ENCODE measurements around the gene ETV6. TPM values are rescaled to one million over a fixed set of nuclear protein-coding genes. Genes with fewer than 3 reads are reported as not detected.
"Not testable (repeated sequence)": the region's sequence is repeated elsewhere in the genome, so short reads cannot be mapped to it uniquely, and the experiment has no call there.

Gene ETV6
- total RNA-seq, 2 donors from 2014 or later: 45.9 to 49.0 TPM

DNA sequence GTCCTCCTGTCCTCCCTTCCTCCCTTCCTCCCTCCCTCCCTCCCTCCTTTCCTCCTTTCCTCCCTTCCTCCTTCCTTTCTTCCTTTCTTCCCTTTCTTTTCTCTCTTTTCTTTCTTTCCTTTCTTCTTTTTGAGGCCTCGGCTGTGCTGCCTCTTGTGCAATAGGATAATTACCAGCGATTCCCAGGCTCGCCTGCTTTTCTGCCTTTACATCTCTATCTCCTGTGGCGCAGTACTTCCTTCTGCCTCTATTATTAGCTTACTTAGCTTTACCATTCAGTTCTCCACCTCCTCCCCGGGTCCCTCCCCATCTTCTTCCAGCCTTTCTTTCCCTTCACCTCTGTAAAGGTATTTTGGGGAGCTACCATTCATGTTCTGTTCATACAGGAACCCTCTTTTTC is 19.9 kb downstream of the ETV6 start:
- no peak overlapping the region for H3K4me3 Mint-ChIP-seq
- H3K27ac Mint-ChIP-seq: no peak overlapping the region
- H3K27me3 Mint-ChIP-seq: no peaks in the 10 kb centered on the region
- peaks cover 40% of the 10 kb centered on the region for H3K4me1 Mint-ChIP-seq
- no peak for ATAC-seq (replicated peaks)
- no peaks in the 10 kb centered on the region for H3K9me3 Mint-ChIP-seq
- H3K36me3 Mint-ChIP-seq (ENCODE audit: low read depth): peaks cover 21% of the 10 kb centered on the region

DNA sequence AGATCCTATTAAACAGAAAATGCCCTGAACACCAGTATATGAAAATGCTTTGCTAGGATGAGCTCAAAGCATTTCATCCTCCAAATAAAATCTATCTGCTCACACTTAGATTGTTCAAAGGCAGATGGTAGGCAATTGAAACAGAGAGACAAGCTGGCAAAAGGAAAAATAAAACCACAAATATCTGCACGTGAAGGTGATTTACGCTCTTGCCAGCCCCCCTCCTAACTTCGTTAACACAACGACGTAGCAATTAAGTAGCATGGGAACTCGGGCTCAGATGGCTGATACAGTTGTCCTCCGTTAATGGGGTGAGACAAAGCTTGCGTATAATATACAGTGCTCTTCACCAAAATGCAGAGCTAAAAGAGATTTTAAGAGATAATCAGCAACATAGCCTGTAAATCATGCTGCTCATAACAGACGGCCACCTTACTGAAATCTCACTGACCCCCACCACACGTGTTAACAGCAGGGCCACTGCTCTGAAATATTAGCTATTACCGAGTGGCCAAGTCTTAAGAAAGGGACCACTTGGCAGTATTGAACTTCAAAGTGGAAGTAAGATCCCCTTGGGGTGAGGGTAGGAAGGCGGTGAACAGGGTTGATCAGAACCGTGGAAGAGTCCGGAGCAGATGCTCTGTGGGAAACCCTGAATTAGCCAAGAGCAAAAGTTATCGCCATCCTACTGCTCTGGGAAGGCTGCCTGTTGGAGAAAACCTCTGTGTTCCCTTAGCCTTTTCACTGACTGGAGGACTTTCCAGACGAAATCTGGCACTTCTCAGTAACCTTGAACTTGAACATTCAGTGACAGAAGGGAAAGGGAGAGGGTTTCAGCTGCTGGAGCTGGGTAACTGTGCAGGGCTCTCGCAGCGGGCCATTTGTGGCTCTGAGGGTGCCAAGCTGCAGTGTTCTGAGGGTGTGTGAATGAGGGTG is 23.1 kb downstream of the ETV6 start:
- no peak for ATAC-seq (replicated peaks)
- Mint-ChIP-seq H3K27me3 (no peaks in the 10 kb centered on the region), H3K4me1 (peaks cover 40% of the 10 kb centered on the region), H3K27ac (peak overlapping the region; percentile 31), H3K4me3 (no peak overlapping the region), H3K9me3 (no peaks in the 10 kb centered on the region), H3K36me3 (ENCODE audit: low read depth) (peaks cover 12% of the 10 kb centered on the region)

DNA sequence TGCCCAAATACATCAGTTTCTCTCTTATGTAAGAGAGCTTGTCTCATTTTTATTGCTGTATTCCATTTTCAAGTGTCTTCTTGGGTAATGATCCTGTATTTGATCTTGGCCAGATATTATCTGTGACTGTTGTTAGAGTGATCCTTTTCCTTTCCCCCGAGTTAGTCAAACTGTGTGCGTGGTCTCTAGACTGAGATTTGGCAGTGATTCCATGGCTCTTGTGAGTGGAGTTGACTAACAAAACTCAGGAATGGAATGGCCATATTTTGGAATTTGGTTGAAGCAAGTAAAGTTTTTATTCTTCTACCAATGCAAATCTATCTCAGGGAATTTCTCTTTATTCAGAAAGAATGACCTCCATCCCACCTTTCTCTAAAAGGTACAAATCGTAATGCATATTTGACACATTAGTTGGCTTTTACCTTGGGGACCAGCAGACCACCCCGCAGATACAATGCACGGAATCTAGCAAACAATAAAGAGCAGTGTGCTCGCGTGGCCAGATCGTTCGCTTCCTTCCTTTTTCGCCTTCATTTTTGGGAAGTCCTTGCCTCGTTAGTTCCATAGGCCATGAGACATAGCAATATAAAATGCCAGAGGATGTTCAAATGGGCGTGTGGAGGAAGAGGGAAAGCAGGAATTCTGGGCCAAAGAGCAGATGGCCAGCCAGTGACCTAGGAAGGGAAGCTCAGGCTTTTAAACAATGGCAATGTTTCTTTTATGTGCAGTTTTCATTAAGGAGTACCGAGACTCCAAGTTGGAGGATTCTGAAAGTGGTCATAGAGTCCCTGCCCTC is 24.4 kb downstream of the ETV6 start:
- H3K36me3 Mint-ChIP-seq (ENCODE audit: low read depth): peaks cover 12% of the 10 kb centered on the region

DNA sequence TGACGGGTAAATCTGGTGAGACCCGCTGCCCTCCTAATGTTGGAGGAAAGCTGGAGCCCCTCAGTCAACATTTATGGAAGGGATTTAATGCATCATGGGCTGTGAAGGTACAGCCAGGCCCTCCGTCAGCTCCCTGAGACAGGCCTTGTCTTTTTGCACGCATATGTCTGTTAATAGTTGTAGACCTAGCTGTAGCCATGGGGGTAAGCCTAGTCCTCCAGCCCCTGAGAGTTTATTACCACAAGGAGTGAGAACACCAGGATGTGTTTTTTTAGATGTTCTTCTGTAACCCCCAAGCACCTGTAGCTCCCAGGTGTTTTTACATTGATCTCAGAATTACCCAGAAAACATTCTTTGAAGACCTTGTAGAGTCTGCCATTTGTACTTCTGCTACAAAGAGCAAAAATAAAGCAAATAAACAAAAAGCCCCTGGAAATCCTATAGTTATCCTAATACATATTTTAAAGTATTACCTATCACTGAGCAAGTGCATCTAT is 25.5 kb downstream of the ETV6 start:
- Mint-ChIP-seq H3K9me3 (no peaks in the 10 kb centered on the region), H3K4me3 (no peak overlapping the region), H3K36me3 (ENCODE audit: low read depth) (peaks cover 6% of the 10 kb centered on the region), H3K27me3 (no peaks in the 10 kb centered on the region), H3K27ac (peak overlapping the region; percentile 66), H3K4me1 (peaks cover 29% of the 10 kb centered on the region)
- no peak for ATAC-seq (replicated peaks)

More for the DNA sequence above, 24.4 kb downstream of the ETV6 start:
- Mint-ChIP-seq H3K27me3 (no peaks in the 10 kb centered on the region), H3K4me1 (peaks cover 36% of the 10 kb centered on the region), H3K9me3 (no peaks in the 10 kb centered on the region), H3K27ac (no peak overlapping the region), H3K4me3 (no peak overlapping the region)
- ATAC-seq (replicated peaks): no peak

DNA sequence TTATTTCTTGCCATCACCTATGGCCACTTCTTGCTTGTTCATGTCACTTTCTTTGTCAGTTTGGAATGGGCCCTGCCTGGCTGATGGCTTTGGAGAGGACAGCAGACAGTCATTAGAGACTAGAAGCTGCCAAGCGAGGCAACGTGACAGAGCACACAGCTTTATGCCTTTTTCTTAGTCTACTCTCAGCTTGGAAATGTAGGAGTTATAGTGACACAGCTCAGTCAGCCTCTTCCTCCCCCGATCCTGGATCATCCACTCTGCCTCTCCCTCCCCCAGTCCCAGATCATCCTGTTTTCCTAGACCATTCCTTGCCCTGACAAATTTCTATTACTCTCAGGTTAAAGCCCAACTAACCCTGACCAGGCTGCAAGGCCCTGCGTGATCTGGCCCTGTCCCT is 26.6 kb downstream of the ETV6 start:
- Mint-ChIP-seq H3K27ac (peak overlapping the region; percentile 66), H3K27me3 (no peaks in the 10 kb centered on the region), H3K36me3 (ENCODE audit: low read depth) (peaks cover 6% of the 10 kb centered on the region), H3K9me3 (no peaks in the 10 kb centered on the region), H3K4me1 (peaks cover 35% of the 10 kb centered on the region), H3K4me3 (no peak overlapping the region)
- no peak for ATAC-seq (replicated peaks)

DNA sequence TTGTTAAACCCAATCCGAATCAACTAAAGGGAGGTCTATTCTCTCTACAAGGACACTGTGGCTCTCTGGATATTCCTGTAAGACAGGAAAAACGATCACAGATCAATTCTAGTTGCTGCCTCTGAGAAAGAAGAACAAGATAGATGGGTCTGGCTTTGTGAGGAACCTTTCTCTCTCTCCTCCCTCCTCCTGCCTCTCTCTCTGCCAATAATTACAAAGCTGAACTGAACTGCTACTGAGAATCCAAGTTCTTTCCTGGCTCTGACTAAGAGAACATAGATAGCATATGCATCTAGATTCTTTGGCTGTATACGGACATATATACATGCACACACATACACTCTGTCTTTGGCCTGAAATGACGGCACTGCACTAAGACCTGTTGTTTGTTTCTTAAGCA is 27.6 kb downstream of the ETV6 start:
- peaks cover 12% of the 10 kb centered on the region for H3K36me3 Mint-ChIP-seq (ENCODE audit: low read depth)
- no peak for ATAC-seq (replicated peaks)
- no peaks in the 10 kb centered on the region for H3K27me3 Mint-ChIP-seq
- no peaks in the 10 kb centered on the region for H3K9me3 Mint-ChIP-seq
- H3K27ac Mint-ChIP-seq: no peak overlapping the region
- H3K4me1 Mint-ChIP-seq: peaks cover 40% of the 10 kb centered on the region
- H3K4me3 Mint-ChIP-seq: no peak overlapping the region

DNA sequence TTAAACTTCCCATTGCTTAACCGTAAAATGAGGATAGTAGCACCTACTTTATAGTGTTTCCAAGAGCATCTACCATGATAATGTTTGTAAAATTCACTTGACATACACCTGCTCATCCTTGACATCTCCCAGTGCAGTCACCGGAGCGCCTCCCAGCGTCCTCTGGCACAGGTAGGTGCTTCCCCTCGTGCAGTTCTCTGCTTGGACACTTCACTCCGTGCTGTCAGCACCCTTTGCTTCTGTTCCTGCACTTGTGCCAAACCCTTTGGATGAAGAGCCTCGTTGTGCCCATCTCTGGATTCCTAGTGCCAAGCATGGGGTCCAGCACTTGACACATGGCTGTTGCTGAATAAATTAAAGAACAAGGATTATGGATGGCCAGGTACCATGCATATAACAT is 28.3 kb downstream of the ETV6 start:
- Mint-ChIP-seq H3K4me3 (no peak overlapping the region), H3K9me3 (no peaks in the 10 kb centered on the region), H3K4me1 (peaks cover 42% of the 10 kb centered on the region)

DNA sequence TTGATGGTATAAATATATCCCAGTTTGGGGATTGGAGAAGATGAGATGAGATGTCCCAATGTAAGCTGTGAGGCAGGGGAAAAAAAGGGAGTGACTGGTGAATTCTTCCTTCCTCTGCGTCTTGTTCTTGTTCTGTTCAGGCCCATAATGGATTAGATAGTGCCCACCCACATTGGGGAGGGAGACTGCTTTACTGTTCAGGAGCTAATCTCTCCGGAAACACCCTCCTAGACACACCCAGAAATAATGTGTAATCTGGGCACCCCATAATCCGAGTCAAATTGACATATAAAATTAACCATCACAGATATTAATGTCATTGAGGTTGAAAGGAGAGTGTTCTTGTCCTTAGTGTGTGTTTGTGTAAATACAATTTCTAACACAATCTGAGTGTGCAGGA is 29.3 kb downstream of the ETV6 start:
- Mint-ChIP-seq H3K27me3 (no peaks in the 10 kb centered on the region), H3K4me3 (no peak overlapping the region), H3K36me3 (ENCODE audit: low read depth) (peaks cover 13% of the 10 kb centered on the region), H3K9me3 (no peaks in the 10 kb centered on the region), H3K4me1 (peaks cover 36% of the 10 kb centered on the region), H3K27ac (no peak overlapping the region)
- ATAC-seq (replicated peaks): no peak

More for the DNA sequence above, 28.3 kb downstream of the ETV6 start:
- peaks cover 13% of the 10 kb centered on the region for H3K36me3 Mint-ChIP-seq (ENCODE audit: low read depth)
- no peak overlapping the region for H3K27ac Mint-ChIP-seq
- no peaks in the 10 kb centered on the region for H3K27me3 Mint-ChIP-seq
- no peak for ATAC-seq (replicated peaks)

DNA sequence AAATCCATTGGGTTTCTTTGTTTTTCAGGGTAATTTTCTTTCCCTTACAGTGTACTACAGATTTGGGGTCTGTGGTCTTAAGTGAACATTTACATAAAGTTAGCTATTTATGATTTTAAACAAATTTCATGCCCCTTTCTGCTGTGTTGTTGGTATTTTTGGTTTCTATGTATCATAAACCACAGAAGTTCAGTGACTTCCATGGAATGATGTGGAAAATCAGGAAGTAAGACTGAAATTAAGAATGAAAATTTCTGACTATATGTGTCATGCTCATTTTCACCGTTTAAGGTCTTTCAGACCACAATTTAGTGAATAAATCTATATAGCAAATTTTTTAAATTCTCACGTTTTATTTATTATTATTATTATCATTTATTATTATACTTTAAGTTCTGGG is 31.7 kb downstream of the ETV6 start:
- peaks cover 43% of the 10 kb centered on the region for H3K4me1 Mint-ChIP-seq
- no peaks in the 10 kb centered on the region for H3K9me3 Mint-ChIP-seq
- H3K36me3 Mint-ChIP-seq (ENCODE audit: low read depth): peaks cover 30% of the 10 kb centered on the region
- no peak overlapping the region for H3K27ac Mint-ChIP-seq
- H3K27me3 Mint-ChIP-seq: no peaks in the 10 kb centered on the region
- no peak for ATAC-seq (replicated peaks)
- no peak overlapping the region for H3K4me3 Mint-ChIP-seq

DNA sequence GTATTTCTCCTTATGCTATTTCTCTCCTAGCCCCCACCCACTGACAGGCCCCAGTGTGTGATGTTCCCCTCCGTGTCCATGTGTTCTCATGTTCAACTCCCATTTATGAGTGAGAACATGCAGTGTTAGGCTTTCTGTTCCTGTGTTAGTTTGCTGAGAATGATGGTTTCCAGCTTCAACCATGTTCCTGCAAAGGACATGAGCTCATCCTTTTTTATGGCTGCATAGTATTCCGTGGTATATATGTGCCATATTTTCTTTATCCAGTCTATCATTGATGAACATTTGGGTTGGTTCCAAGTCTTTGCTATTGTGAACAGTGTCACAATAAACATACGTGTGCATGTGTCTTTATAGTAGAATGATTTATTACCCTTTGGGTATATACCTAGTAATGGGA is 32.2 kb downstream of the ETV6 start:
- H3K9me3 Mint-ChIP-seq: not testable (repeated sequence)

DNA sequence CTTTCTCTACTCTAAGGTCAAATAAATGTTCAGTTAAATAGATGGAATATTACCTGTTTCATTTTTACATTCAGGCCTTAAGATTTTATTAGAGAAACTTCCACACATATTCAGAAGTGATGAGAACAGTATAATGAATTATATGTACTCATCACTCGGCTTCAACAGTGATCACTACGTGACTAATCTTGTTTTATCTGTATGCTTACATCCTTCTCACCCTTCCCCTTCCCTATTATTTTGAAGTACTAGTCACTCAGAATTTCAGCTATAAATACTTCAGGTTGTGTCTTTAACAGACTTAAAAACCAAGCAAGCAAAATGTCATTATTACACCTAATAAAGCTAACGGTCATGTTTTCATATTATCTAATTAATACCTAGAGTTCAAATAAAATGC is 34.9 kb downstream of the ETV6 start:
- Mint-ChIP-seq H3K4me1 (peaks cover 41% of the 10 kb centered on the region), H3K36me3 (ENCODE audit: low read depth) (peaks cover 25% of the 10 kb centered on the region), H3K9me3 (no peaks in the 10 kb centered on the region), H3K27ac (no peak overlapping the region), H3K4me3 (no peak overlapping the region), H3K27me3 (no peaks in the 10 kb centered on the region)
- no peak for ATAC-seq (replicated peaks)

More for the DNA sequence above, 32.2 kb downstream of the ETV6 start:
- H3K4me1 Mint-ChIP-seq: peaks cover 39% of the 10 kb centered on the region
- not testable (repeated sequence) for H3K4me3 Mint-ChIP-seq; ATAC-seq (replicated peaks); H3K27ac Mint-ChIP-seq; H3K27me3 Mint-ChIP-seq
- H3K36me3 Mint-ChIP-seq (ENCODE audit: low read depth): peaks cover 32% of the 10 kb centered on the region

DNA sequence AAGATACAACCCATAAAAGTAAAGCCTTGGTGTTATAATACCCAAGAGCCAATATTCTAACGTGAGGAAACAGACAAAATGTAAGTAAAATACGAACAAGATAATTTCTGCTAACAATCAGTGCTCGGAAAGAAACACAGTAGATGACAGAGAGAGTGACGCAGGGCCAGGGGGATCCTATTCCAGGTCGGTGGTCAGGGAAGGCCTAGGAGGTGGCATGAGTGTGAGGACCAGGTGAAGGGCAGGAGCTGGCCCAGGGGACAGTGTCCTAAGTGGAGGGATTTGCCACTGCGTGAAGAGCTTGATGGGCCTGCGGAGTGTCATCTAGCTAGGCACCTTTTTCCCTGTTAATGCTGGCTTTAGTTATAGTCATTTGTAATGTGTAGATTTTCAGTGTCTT is 35.3 kb downstream of the ETV6 start:
- Mint-ChIP-seq H3K4me1 (peaks cover 42% of the 10 kb centered on the region), H3K9me3 (no peaks in the 10 kb centered on the region), H3K36me3 (ENCODE audit: low read depth) (peaks cover 25% of the 10 kb centered on the region), H3K27ac (no peak overlapping the region), H3K27me3 (no peaks in the 10 kb centered on the region), H3K4me3 (no peak overlapping the region)
- no peak for ATAC-seq (replicated peaks)

DNA sequence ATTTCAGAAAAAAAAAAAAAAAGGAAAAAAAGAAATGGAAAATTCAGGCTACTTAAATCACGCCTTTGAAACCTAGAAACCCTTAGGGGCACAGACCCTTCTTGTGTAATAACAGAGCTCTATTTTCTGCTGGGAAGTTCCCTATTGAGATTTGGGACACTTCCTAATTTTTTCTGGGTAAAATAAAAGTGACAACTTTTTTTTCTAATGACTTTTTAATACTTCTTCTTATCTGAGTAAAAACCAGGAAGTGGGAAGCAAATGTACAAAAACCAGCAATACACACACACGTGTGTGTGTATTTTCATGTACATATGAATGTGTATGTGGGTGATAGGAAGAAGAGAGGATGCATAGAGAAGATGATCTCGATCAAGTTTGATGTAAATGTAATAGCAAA is 35.8 kb downstream of the ETV6 start:
- ATAC-seq (replicated peaks): no peak
- Mint-ChIP-seq H3K27me3 (no peaks in the 10 kb centered on the region), H3K36me3 (ENCODE audit: low read depth) (peaks cover 25% of the 10 kb centered on the region), H3K9me3 (no peaks in the 10 kb centered on the region), H3K4me3 (no peak overlapping the region), H3K4me1 (peaks cover 46% of the 10 kb centered on the region), H3K27ac (peak overlapping the region; percentile 30)

DNA sequence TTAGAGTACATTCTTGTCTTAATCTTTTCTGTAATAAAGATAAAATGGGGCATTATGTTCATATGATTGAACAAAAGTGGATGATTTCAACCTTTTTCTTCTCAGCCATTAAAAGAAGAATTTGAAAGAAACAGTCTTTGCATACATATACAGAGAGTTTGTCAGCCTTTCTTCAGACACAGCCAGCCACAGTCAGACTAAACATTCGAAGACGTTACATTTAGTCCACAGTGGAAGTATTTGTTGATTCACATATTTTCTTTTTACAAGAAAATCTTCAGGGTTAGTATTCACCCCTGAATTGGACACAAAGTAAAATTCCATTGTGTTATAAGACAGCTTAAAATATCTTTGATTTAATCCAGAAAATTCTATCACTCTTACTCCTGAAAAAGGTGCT is 36.2 kb downstream of the ETV6 start:
- peak overlapping the region; percentile 30 for H3K27ac Mint-ChIP-seq

More for the DNA sequence above, 36.2 kb downstream of the ETV6 start:
- Mint-ChIP-seq H3K4me1 (peaks cover 43% of the 10 kb centered on the region), H3K4me3 (no peak overlapping the region), H3K9me3 (no peaks in the 10 kb centered on the region), H3K27me3 (no peaks in the 10 kb centered on the region), H3K36me3 (ENCODE audit: low read depth) (peaks cover 25% of the 10 kb centered on the region)
- no peak for ATAC-seq (replicated peaks)
